ENCODE measurements around the gene PLIN3.

PLIN3 gene

DNA sequence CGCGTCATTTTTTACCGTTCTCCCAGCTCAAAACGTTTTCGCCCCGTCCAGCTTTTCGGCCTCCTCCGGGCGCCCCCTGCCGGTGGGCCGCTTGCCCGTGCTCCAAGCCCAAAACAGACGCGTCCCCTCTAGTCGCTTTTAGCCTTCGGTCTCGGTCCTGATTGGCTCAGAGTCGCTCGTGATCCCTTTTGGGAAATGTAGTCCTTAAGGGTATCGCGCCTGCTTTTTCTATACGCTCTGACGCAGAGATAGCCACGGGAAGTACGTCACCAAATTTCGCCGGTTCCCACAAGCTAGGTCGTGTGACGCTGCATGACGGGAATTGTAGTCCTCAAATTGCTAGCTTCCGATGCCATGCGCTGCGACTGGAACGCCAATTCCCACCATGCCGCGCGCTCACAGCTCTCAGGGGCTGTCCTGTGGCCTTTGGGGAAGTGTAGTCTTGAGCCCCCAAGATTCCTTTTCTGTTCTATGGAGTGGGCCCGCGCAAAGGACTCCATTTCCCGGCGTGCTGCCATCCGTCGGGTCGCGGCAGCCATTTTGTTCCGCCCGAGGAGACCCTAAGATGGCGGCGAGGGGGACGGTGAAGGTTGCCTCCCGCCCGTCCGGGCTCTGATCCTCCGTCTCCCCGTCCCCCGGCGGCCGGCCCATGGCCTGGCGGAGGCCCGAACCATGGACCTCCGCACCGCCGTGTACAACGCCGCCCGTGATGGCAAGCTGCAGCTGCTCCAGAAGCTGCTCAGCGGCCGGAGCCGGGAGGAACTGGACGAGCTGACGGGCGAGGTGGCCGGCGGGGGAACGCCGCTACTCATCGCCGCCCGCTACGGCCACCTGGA lies 76.1 kb downstream of the PLIN3 start, which contains the start of gene FEM1A:
Gene FEM1A (plus strand): TSS at position 552 of the 836 bp plus-strand sequence. CDS start 121 bp downstream, at position 673.
- DNase-seq (ENCODE audit: low read depth, low spot score): peak; percentile 100
- peak within 1 kb of the TSS; percentile 81 for H3K27ac ChIP-seq
